Activated CD8-positive, alpha-beta memory T cell treated with anti-CD3 and anti-CD28 coated beads, Interleukin-2, amount 50 U/mL, for 24 hours (primary cell): ENCODE measurements around the gene HIKESHI.

ENCODE experiments used
- DNase-seq: peaks from one replicate; pipeline ENCODE4 v3.0.0-alpha.2; 2020; ENCODE audit errors: extremely low read depth

The HIKESHI gene

DNA sequence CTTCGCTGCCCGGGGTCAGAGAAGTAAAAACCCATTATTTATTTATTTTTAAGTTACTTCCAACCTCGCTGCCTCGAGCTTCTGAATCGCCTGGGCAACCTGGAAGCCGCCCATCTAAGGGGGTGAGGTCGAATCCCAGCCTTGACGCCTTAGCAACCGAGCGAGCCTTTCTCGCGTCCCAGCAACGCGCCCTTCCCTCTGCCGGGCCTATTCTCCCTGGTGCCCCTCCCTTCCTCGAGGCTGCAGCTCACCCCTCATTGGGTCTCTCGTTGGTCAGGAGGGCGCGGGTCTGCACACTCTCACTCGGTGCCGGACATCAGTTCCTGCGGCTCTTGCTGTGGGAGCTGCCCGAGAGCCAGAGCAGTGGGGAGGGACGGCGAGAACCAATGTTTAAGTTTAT lies 72.5 kb downstream of the HIKESHI start, which contains the start of gene CCDC81:
Gene CCDC81, plus strand, starts transcription at position 302 of the 400 bp plus-strand sequence. CDS start 277 bp downstream, outside the sequence.
- DNase-seq, result no peak

DNA sequence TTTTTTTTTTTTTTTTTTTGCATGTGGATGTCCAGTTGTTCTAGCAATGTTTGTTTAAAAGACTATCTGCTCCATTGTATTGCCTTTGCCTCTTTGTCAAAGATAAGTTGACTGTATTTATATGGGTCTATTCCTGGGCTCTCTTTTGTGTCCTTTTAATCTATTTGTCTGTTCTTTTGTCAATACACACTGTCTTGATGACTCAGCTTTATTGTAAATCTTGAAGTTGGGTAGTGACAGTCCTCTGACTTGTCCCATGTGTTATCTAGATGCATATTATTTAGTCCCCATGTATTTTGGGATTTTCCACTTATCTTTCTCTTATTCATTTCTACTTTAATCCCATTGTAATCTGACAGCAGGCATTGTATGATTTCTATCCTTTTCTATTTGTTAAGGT lies 75.9 kb downstream of the HIKESHI start:
- no peak for DNase-seq

DNA sequence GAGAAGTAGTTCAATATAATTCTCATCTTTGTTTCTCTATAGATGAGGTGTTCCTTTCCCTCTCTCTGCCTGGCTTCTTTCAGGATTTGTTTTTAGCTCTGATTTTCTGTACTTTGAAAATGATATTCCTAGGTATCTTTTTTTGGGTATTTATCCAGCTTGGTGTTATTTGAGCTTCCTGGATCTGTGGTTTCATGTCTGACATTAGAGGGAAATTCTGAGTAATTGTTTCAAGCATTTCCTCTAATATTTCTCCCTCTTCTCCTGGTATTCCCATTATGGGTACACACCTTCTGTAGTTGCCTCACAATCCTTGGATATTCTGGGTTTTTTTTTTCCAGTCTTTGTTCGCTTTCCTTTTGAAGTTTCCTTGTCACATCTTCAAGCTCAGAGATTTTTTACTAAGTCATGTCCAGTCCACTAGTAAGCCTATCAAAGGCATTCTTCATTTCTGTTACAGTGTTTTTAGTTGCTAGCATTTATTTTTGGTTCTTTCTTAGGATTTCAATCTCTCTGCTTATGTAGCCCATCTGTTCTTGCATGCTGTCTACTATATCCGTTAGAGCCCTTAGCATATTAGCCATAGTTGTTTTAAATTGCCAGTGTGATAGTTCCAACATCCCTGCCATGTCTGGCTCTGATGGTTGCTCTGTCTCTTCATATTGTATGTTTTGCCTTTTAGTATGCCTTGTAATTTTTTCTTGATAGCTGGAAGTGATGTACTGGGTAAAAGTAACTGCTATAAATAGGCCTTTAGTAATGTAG lies 78.4 kb downstream of the HIKESHI start:
- no peak for DNase-seq

DNA sequence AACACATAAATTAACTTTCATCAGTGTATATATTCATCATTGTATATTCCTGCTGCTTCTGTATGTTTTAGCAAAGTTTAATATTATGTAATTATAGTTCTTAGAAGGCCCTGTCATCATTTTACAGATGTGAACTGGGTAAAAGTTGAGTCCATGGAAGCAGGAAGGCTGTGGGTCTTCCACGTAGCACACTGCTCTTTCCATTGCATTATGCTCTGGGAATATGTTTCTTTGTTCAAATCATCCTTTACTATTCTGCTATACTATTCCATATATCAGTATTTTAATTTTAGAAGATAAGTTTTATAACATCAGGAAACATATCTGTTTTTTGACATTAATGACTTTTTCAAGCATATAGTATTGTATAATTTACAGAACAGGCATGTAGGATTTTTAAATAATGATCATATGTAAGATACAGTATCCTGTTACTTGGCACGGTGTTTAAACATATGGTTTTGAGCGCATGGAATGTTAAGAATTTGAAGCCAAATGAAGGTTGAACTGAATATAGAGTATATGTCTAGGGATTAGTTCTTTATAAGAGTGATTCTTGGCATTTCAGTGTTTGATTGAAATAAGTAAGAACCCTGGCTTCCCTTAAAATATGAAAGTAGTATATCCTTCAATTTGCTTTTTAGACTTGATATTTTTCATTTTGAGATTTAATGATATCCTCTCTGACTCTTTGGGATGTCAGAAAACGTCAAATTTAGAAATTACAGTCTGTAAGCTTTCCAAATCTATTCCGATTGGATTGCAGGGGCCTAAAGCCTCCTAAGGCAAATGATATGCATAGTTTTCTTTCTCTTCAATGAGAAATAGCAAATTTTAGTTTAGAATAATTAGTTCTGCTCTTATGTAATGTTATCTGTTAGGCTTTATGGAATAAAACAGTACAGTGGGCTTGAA lies 81.3 kb downstream of the HIKESHI start:
- DNase-seq, result no peak

DNA sequence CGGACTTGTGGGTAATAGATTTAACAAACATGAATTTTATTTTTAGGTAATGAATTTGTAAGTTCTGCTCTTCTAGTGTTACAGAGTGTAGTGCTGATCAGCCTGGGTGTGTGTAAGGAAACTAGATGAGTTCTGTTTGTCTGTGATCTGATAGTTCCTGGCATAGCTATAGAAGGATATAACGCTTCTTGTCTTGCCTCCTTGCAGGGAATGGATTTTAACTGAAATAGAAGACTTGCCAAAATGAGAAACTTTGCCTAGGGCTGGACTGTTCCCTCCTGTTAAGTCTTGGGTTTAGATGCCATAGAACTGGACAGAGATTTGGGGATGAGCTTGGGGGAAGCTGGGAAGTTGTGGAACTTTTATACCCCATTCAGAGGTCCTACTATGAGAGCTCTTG lies 84.2 kb downstream of the HIKESHI start:
- no peak for DNase-seq

DNA sequence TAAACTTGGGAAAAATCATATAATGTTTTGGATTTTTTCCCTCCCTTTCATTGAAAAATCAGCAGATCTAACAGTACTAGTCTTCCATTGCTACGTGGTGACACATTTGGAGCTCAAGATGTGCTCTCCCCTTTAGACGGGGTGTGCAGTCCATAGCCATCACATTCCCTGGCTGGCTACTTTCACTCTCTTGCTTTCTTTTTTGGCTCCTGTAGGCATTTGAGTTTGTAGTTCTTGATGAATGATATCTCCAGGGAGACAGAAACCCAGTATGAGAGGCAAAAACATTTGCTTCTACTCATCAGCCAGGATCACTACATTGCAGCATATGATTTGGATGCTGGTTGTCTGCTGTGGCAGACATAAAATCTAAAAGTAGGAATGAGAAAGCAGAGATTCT lies 84.7 kb downstream of the HIKESHI start:
- no peak for DNase-seq

DNA sequence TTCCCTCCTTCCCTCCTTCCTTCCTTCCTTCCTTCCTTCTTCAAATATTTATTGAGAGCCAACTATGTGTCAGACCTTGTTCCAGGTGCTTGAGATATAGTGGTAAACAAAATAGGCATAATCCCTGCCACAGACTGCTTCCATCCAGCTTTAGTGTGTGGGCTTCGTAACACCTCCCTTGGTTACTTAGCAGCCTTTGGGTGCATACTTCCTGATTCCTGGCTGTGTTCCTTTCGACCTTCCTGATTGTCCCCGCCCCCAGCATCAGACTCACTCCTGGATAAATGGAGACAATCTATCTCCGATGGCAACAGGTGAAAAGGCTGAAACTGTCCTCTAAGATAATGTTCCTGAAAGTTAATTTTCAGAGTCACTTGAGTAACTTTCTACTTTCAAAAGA lies 86.2 kb downstream of the HIKESHI start:
- no peak for DNase-seq

DNA sequence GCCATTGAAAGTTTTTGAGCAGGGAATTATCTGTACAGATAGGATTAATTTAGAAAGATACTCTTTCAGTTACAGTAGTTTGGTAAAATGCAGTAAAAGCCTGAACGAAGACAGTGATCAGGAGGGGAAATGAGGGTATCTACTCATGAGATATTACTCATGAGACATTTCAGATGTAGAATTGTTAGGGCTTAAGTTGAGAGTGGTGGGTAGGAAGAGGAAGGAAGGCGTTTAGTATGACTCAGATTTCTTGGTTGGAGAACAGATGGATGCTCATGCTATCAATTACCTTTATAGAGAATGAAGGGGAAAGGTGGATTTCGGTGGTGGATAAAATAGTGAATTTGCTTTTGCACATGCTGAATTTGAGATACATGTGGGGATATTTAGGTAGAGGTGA lies 88.4 kb downstream of the HIKESHI start:
- no peak for DNase-seq

DNA sequence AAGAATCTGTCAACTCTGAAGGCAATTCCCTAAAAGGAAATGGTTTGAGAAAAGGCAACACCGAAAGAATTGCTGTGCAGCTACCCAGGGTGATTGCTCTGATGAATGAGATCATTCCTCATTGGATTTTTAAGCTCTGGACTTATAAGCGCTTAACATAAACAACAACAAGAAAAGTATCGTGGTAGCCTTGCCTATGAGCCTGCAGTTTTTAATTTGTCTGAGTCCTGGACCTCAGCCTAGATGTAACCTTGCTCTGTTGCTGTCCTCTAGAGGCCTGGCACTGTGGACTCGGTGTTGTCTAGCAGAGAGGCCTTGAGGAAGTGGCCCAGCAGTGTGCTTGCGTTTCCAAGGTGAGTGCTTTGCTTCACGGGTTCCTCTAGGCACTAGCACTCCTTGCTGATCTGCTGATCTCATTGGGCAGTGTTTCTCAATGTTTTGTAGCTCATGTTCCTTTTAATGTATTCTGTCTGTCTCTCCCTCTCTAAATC lies 93.1 kb downstream of the HIKESHI start:
- no peak for DNase-seq
